Naive B cell (primary cell): ENCODE data around the gene AURKB. TPM values are rescaled to one million over a fixed set of nuclear protein-coding genes. Genes with fewer than 3 reads are reported as not detected.
"Not testable (repeated sequence)": the region's sequence is repeated elsewhere in the genome, so short reads cannot be mapped to it uniquely, and the experiment has no call there.

Experiments used
- ATAC-seq, 2 donors: fragments of 150-1000 bp; cut with Tn5 transposase; 2 replicates each; pipeline ENCODE4 v1.10.0; 2021; ENCODE audit warnings: low read depth in 2 of 2, mild to moderate bottlenecking in 2 of 2, moderate library complexity in 2 of 2
- DNase-seq: peaks from one replicate; pipeline ENCODE4 v3.0.0; 2022
- H3K27ac Mint-ChIP-seq, 6 donors: one replicate each; pipeline ENCODE4 v1.8.0; 2020 to 2022; ENCODE audit warnings: mild to moderate bottlenecking in 6 of 6, mixed read lengths in 6 of 6, moderate library complexity in 5 of 6, inconsistent platforms in 2 of 6
- H3K27me3 Mint-ChIP-seq, 3 donors: one replicate each; pipeline ENCODE4 v1.8.0; 2021 to 2022; ENCODE audit warnings: mixed read lengths in 3 of 3, mild to moderate bottlenecking in 1 of 3
- H3K36me3 Mint-ChIP-seq, 2 donors: one replicate each; pipeline ENCODE4 v1.8.0; 2020 to 2022; ENCODE audit warnings: mixed read lengths in 2 of 2, inconsistent platforms in 1 of 2, mild to moderate bottlenecking in 1 of 2
- H3K4me1 Mint-ChIP-seq, 3 donors: one replicate each; pipeline ENCODE4 v1.8.0; 2020 to 2022; ENCODE audit warnings: mixed read lengths in 3 of 3, inconsistent platforms in 1 of 3, mild to moderate bottlenecking in 1 of 3, moderate library complexity in 1 of 3
- H3K4me3 Mint-ChIP-seq, 8 donors: one replicate each; pipeline ENCODE4 v1.8.0; 2020 to 2022; ENCODE audit warnings: mild to moderate bottlenecking in 8 of 8, mixed read lengths in 8 of 8, moderate library complexity in 8 of 8, inconsistent platforms in 2 of 8
- H3K9me3 Mint-ChIP-seq, 7 donors: one replicate each; pipeline ENCODE4 v1.8.0; 2020 to 2022; ENCODE audit warnings: mixed read lengths in 7 of 7, mild to moderate bottlenecking in 5 of 7, inconsistent platforms in 2 of 7, moderate library complexity in 1 of 7
- polyA plus RNA-seq, 6 donors: library from polyadenylated mRNA; unstranded; fragments of 300-500 nt; fragmentation: Illumina TruSeq; gene quantifications; one replicate each; pipeline ENCODE4 v1.2.3, GENCODE V29; 2021; ENCODE audit warnings: low read depth in 6 of 6

Gene AURKB
- polyA plus RNA-seq, 6 donors from 2014 or later: not detected

DNA sequence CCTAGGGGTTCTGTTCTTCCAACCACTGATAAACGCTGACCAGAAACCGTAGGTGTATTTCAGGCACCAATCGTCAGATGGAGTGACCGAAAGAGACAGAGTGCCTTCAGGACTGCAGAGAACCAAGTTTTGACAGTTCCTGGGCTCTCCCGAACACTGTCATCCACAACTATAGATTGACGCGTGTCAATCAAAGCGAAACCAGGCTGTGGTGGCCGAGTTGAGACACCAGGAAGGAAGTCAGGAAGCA, 11.9 kb upstream of the AURKB start:
- ATAC-seq: peak; percentile 36 to 47
- peak overlapping the region; percentile 99 to 100 (median 100) for H3K27ac Mint-ChIP-seq

DNA sequence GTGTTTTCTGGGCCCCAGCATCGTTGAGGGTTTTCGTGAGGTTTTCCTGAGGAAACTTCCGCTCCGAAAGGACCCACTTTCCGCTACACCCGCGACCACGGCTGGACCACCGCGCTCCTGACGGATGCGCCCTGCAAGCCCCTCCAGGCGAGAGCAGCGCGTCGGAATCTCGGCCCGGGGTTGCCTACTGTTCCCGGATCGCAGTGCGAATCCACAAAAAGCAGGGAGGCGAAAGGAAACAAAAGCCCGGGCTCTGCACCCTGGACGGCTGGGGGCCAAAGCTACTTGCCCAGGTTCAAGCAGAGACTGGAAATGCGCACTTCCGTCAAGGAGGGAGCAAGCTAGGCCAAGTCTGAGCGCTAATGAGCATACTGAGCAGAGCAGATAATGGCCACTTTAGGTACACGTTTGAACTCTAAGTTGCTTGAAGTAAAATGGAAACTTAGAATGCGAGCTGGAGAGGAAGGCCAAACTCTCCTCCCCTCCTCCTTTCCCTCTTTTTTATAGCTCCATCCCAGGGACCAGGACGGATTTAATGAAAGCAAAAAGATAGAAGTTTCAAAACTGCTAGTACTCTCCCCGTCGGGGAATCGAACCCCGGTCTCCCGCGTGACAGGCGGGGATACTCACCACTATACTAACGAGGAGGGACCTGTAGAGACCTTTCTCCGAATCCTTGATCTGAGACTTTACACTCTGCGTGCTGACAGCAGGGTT, 11.4 kb upstream of the AURKB start:
- H3K4me3 Mint-ChIP-seq: peak overlapping the region; percentile 86 to 99 (median 98)
- peaks cover 13 to 16% of the 10 kb centered on the region in 2 donors for H3K36me3 Mint-ChIP-seq
- H3K27me3 Mint-ChIP-seq: peaks cover 0 to 10% (median 6%) of the 10 kb centered on the region in 3 donors
- H3K27ac Mint-ChIP-seq: peak overlapping the region; percentile 99 to 100 (median 100)
- peaks cover 0 to 18% (median 0%) of the 10 kb centered on the region in 7 donors for H3K9me3 Mint-ChIP-seq
- peaks cover 46 to 62% (median 59%) of the 10 kb centered on the region in 3 donors for H3K4me1 Mint-ChIP-seq
- peak; percentile 63 for ATAC-seq
- DNase-seq: peak; percentile 92

More for the DNA sequence above, 11.9 kb upstream of the AURKB start:
- Mint-ChIP-seq H3K36me3 (peaks cover 16 to 18% of the 10 kb centered on the region in 2 donors), H3K27me3 (peaks cover 0 to 10% (median 6%) of the 10 kb centered on the region in 3 donors), H3K9me3 (peaks cover 0 to 18% (median 0%) of the 10 kb centered on the region in 7 donors), H3K4me1 (peaks cover 51 to 66% (median 64%) of the 10 kb centered on the region in 3 donors), H3K4me3 (peak overlapping the region; percentile 86 to 99 (median 98))
- DNase-seq: no peak

DNA sequence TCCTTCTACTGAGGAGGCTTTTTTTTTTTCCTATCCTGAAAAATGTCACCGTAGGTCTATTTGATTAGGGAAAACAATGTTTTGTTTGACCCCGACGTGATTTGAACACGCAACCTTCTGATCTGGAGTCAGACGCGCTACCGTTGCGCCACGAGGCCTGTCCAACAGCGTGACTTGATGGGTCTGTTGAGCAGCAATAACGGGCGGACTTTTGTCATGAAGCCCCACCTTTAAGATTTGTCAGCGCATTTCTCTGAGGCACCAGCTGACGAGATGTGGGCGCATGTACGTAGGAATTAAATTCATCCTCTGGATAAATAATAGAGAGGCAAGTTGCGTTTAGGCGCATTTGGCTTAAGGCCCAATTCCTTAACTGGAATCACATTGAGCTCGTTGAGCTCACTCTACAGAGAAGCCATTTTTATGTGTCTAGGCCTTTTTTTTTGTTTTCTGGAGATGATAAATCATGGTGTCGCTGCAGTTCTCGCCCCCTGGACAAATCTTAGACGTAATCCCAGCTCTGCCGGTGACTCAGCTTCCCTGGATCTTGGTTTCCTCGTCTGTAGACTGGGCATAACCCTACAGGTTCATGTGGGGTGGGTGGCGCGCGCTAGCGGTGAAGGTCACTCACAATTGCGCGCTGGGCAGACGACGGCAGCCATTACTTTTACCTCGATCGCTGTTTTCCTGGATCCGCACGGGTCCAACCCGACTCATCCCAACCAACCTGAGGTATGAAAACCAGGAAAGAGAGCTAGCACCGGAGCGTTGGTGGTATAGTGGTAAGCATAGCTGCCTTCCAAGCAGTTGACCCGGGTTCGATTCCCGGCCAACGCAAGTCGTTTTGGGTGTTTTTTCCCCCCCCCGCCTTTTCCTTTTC, 10.6 kb upstream of the AURKB start:
- ATAC-seq: peak; percentile 20 to 29
- Mint-ChIP-seq H3K4me1 (peaks cover 41 to 54% (median 51%) of the 10 kb centered on the region in 3 donors), H3K27ac (peak overlapping the region; percentile 99 to 100 (median 100)), H3K4me3 (peak overlapping the region; percentile 86 to 99 (median 98)), H3K27me3 (peaks cover 0 to 10% (median 6%) of the 10 kb centered on the region in 3 donors), H3K36me3 (peaks cover 13 to 16% of the 10 kb centered on the region in 2 donors), H3K9me3 (peaks cover 0 to 18% (median 0%) of the 10 kb centered on the region in 7 donors)
- peak; percentile 85 for DNase-seq

DNA sequence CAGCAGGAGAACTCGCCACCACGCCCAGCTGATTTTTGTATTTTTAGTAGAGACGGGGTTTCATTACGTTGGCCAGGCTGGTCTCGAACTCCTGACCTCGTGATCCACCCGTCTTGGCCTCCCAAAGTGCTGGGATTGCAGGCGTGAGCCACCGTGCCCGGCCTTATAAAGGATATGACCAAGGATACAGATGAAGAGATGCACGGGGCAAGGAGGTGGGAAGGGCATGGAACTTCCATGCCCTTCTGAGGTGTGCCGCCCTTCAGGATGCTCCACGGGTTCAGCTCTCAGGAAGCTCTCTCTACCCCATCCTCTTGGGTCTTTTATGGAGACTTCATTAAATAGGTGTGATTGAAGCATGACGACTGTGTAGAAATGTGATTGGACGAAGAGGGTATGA, 3.6 kb upstream of the AURKB start:
- not testable (repeated sequence) for H3K27ac Mint-ChIP-seq

DNA sequence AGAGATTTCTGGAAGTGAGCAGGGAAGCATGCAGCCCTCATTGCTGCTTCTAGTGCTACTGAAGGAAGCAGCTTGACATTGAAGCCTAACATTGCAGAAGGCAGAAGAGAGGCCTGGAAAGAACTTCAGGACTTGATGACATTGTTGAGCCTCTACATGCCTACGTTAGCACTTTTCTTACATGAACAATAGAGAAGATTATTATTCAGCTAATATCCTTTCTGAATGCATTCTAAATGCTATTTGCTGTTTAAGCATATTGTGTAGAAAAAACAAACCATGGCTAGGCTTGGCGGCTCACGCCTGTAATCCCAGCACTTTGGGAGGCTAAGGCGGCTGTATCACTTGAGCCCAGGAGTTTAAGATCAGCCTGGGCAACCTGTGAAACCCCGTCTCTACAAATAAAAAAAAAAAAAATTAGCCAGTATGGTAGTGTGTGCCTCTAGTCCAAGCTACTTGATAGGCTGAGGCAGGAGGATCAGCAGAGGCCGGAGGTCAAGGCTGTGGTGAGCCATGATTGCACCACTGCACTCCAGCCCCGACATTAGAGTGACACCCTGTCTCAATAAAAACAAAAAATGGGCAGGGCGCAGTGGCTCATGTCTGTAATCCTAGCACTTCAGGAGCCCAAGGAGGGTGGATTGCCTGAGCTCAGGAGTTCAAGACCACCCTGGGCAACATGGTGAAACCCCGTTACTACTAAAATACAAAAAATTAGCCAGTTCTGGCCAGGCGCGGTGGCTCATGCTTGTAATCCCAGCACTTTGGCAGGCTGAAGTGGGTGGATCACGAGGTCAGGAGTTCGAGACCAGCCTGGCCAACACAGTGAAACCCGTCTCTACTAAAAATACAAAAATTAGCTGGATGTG, 2.2 kb upstream of the AURKB start:
- Mint-ChIP-seq H3K4me1 (peaks cover 18 to 27% (median 23%) of the 10 kb centered on the region in 3 donors), H3K4me3 (peak overlapping the region in 3 of 8 donors; percentile 25 to 95 (median 54)), H3K36me3 (no peaks in the 10 kb centered on the region), H3K27ac (no peak overlapping the region), H3K27me3 (no peaks in the 10 kb centered on the region), H3K9me3 (no peaks in the 10 kb centered on the region)
- no peak for ATAC-seq
- no peak for DNase-seq

More for the DNA sequence above, 3.6 kb upstream of the AURKB start:
- ATAC-seq, DNase-seq, H3K36me3 Mint-ChIP-seq, H3K27me3 Mint-ChIP-seq, H3K9me3 Mint-ChIP-seq, H3K4me3 Mint-ChIP-seq: not testable (repeated sequence)
- peaks cover 15 to 25% (median 18%) of the 10 kb centered on the region in 3 donors for H3K4me1 Mint-ChIP-seq

DNA sequence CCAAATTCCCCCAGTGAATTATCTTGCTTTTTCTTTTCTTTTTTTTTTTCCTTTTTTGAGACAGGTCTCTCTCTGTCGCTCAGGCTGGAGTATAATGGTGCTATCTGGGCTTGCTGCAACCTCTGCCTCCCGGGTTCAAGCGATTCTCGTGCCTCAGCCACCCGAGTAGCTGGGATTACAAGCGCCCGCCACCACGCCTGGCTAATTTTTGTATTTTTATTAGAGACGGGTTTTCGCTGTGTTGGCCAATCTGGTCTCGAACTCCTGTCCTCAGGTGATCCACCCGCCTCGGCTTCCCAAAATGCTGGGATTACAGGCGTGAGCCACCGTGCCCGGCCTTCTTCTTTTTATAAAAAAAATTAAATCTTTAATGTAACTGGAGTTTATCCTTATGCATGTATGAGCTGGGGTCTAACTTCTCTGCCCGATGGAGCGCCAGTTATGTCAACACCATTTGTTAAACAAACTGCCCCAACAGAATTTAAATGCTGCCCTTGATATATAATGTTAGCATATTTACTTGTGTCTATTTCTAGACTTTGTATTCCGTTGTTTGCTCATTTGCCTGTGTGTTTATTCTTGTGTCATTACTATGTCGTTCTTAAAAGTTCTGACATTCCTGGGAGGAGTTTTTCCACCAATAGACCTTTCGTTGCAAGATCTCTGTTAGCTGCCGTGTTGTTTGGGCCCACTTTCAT, 535 bp upstream of the AURKB start:
- Mint-ChIP-seq H3K4me1 (peaks cover 18 to 29% (median 23%) of the 10 kb centered on the region in 3 donors), H3K36me3 (no peaks in the 10 kb centered on the region), H3K27ac (peak overlapping the region; percentile 67 to 94 (median 90)), H3K4me3 (peak overlapping the region; percentile 86 to 96 (median 92)), H3K9me3 (no peaks in the 10 kb centered on the region), H3K27me3 (no peaks in the 10 kb centered on the region)
- no peak for DNase-seq
- peak in 1 of 2 donors; percentile 38 for ATAC-seq

DNA sequence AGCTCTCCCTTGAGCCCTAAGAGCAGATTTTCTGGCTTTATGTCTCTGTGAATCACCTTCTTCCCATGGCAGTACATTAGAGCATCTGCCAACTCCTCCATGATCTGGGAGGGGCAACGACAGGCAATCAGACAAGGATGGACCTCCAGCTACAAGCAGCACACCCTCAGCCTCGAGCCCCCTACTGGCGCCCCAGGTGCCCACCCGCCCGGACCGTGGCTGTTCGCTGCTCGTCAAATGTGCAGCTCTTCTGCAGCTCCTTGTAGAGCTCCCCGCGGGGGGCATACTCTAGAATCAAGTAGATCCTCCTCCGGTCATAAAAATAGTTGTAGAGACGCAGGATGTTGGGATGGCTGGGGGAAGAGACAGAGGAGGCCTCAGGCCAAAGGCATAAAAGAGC, 3.8 kb downstream of the AURKB start:
- no peaks in the 10 kb centered on the region for H3K36me3 Mint-ChIP-seq
- no peaks in the 10 kb centered on the region for H3K27me3 Mint-ChIP-seq
- no peak overlapping the region for H3K27ac Mint-ChIP-seq
- DNase-seq (no peak), ATAC-seq (no peak)
- no peaks in the 10 kb centered on the region for H3K9me3 Mint-ChIP-seq
- peak overlapping the region in 1 of 8 donors; percentile 49 for H3K4me3 Mint-ChIP-seq
- peaks cover 18 to 28% (median 23%) of the 10 kb centered on the region in 3 donors for H3K4me1 Mint-ChIP-seq

DNA sequence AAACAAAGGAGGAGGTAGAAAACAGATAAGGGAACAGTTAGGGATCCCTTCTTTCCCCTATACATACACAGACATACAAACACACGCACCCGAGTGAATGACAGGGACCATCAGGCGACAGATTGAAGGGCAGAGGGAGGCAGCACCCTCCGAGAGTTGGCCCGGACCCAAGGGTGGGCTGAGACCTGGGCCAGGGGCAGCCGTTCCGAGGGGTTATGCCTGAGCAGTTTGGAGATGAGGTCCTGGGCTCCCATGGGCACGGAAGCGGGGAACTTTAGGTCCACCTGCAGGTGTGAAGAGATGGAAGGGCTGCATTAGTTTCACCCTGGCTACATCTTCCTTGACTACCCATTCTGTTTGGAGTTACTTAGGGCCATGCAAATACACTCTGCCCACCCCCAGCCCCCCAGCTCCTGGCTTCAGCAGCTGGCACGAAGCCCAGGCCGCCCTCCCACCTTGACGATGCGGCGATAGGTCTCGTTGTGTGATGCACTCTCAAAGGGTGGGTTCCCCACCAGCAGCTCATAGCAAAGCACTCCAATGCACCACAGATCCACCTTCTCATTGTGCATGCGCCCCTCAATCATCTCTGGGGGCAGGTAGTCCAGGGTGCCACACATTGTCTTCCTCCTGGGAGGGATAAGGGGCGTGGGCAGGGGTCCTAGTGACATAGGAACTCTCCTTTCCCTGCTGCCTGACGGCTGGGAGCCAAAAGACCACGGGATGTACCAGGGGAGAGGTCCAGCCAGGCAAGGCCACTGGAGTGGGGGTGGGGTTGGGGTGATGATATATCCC, 5.4 kb downstream of the AURKB start:
- Mint-ChIP-seq H3K4me3 (peak overlapping the region in 1 of 8 donors; percentile 54), H3K36me3 (no peaks in the 10 kb centered on the region), H3K27me3 (no peaks in the 10 kb centered on the region), H3K27ac (no peak overlapping the region), H3K4me1 (peaks cover 8 to 20% (median 16%) of the 10 kb centered on the region in 3 donors), H3K9me3 (peaks cover 0 to 2% (median 0%) of the 10 kb centered on the region in 7 donors)
- DNase-seq (no peak), ATAC-seq (no peak)

DNA sequence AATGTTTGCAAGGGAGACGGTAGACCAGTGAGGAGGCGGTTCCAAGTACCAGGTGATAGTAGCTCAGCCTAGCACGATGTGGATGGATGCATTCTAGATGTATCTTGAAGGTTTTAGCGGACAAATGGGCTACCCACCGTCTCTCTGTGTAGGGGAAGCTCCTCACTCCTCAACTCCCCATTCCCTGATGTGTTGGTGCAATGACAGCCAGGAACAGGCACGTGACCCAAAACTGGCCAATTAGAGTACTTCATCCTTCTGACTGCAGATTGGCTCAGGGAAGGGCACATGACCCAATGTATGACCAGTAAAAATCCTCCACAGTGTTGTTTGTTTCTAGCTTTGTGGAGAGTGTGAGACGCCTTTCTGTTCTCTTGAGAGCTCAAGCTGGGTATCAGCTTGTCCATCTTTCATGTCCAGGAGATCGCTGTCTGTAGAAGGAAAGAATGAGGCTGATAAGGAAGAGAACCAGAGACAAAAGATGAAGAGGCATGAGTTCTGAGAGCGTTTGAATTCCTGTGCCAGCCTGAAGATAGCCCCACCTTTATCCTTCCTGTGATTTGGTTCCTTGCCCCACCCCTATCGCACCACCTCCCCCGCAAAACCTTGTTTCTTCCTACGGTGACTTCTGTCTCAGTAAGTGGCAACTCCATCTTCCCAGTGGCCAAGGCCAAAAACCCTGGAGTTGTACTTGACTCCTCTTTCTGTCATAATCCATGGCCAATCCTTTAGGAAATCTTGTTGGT, 18.1 kb downstream of the AURKB start:
- no peaks in the 10 kb centered on the region for H3K36me3 Mint-ChIP-seq
- peaks cover 10 to 11% (median 11%) of the 10 kb centered on the region in 3 donors for H3K4me1 Mint-ChIP-seq
- H3K9me3 Mint-ChIP-seq: no peaks in the 10 kb centered on the region
- H3K27me3 Mint-ChIP-seq: no peaks in the 10 kb centered on the region
- ATAC-seq (no peak), DNase-seq (peak; percentile 57)
- H3K4me3 Mint-ChIP-seq: no peak overlapping the region
- H3K27ac Mint-ChIP-seq: no peak overlapping the region

DNA sequence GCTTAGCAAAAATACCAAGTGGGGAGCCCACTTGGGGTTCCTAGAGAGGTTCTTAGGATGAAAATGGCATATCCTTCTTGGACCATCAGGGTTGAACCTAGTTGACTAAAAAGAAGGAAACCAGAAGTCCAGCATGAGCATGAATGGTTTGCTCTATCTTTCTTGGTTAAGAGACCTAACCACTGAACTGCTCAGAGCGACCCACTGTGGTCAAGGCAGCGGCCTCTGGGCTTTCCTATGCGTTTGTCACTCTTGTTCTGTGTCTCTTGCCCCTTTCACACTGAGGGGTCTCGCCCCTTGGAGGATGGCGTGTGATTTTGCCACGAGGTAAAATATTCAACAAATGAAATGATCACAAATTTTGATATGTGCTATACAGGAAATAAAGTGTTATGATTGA, 19.9 kb downstream of the AURKB start:
- H3K4me1 Mint-ChIP-seq: peaks cover 5 to 11% (median 11%) of the 10 kb centered on the region in 3 donors
- ATAC-seq: no peak
- H3K4me3 Mint-ChIP-seq: no peak overlapping the region
- no peak for DNase-seq
- no peaks in the 10 kb centered on the region for H3K27me3 Mint-ChIP-seq
- no peaks in the 10 kb centered on the region for H3K9me3 Mint-ChIP-seq
- no peaks in the 10 kb centered on the region for H3K36me3 Mint-ChIP-seq
- H3K27ac Mint-ChIP-seq: peak overlapping the region in 5 of 6 donors; percentile 0 to 96 (median 77)

DNA sequence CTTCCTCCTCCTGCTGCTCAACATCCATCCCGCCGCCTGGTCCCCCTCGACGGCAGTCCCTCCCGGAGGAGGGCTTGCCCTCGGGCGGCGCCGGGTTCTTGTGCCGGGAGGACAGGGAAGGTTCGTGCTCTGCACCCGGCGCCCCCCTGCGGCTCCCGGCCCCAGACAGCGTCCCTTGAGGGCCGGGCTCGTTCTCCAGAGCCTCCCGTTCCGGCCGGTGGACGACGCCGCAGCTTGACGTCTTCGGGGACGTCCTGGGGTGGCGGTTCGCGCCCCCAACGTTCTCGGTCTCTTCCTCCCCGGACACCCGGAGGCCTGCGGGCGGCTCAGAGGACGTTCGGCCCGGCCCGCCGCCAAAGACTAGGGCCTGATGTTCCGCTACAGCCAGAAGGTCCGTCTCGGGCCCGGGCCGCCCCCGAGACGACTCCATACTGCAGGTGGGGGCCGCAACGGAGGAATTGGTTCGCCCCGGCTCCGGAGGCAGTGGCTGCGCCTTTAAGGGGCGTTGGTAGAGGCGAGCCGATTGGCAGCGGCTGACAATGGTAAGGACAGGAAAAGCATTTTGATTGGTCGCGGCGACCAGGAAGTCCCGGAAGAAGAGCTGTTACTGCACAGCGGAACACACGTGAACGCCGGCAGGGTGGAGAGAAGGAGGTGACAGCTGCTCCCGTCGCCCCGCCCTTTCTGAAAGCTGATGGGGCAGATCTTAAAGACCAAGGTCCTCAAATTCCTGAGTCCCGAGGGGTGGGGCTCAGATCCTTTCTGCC, 20.5 kb downstream of the AURKB start, which contains the start of gene BORCS6:
TSS of gene BORCS6 (minus strand) at position 470 of the 767 bp plus-strand sequence. CDS start at position 430, 40 bp downstream.
- H3K4me3 Mint-ChIP-seq: no peak within 1 kb of the TSS

More for the DNA sequence above, 20.5 kb downstream of the AURKB start, which contains the start of gene BORCS6:
- H3K27ac Mint-ChIP-seq: peak within 1 kb of the TSS in 5 of 6 donors; percentile 77 to 96 (median 93)
- ATAC-seq (peak; percentile 66 to 69), DNase-seq (peak; percentile 94)
- H3K4me1 Mint-ChIP-seq: peaks cover 5 to 13% (median 11%) of the 10 kb centered on the region in 3 donors
- H3K36me3 Mint-ChIP-seq: no peaks in the 10 kb centered on the region
- H3K9me3 Mint-ChIP-seq: no peaks in the 10 kb centered on the region
- no peaks in the 10 kb centered on the region for H3K27me3 Mint-ChIP-seq
